ENCODE data around the gene CXCL13. TPM values are rescaled to one million over a fixed set of nuclear protein-coding genes. Genes with fewer than 3 reads are reported as not detected.
A peak's percentile ranks its signal among the peaks of the same experiment; 100 is the strongest.

The CXCL13 gene
- total and polyA plus RNA-seq, 2 of the 13 experiments (the other 11 are each of a cell fraction or from before 2014, with no cell fraction given) = not detected

- TF ChIP-seq ZBTB8A (CRISPR knock-in tag; IDR thresholded peaks at IDR 0.05; ENCODE audit: borderline replicate concordance, low read depth) = no peak
- TF ChIP-seq KLF15 (CRISPR knock-in tag; IDR thresholded peaks at IDR 0.05; ENCODE audit: borderline replicate concordance) = no peak
- TF ChIP-seq SALL1 (CRISPR knock-in tag; IDR thresholded peaks at IDR 0.05) = peak; percentile 89
- TF ChIP-seq PHF5A (CRISPR knock-in tag; IDR thresholded peaks at IDR 0.05; ENCODE audit: low read depth, unreplicated experiment) = no peak
- no peak for TF ChIP-seq POLR2AphosphoS5 (IDR thresholded peaks at IDR 0.05; ENCODE audit: low read depth, low read length)
- no peak for TF ChIP-seq ZNF3 (CRISPR knock-in tag; IDR thresholded peaks at IDR 0.05)
- TF ChIP-seq ZNF746 (CRISPR knock-in tag; IDR thresholded peaks at IDR 0.05) = no peak
- no peak for TF ChIP-seq PCBP2 (optimal IDR thresholded peaks at IDR 0.05; ENCODE audit: low read depth, low read length, poor library complexity, severe bottlenecking)
- TF ChIP-seq, protein P1, sequence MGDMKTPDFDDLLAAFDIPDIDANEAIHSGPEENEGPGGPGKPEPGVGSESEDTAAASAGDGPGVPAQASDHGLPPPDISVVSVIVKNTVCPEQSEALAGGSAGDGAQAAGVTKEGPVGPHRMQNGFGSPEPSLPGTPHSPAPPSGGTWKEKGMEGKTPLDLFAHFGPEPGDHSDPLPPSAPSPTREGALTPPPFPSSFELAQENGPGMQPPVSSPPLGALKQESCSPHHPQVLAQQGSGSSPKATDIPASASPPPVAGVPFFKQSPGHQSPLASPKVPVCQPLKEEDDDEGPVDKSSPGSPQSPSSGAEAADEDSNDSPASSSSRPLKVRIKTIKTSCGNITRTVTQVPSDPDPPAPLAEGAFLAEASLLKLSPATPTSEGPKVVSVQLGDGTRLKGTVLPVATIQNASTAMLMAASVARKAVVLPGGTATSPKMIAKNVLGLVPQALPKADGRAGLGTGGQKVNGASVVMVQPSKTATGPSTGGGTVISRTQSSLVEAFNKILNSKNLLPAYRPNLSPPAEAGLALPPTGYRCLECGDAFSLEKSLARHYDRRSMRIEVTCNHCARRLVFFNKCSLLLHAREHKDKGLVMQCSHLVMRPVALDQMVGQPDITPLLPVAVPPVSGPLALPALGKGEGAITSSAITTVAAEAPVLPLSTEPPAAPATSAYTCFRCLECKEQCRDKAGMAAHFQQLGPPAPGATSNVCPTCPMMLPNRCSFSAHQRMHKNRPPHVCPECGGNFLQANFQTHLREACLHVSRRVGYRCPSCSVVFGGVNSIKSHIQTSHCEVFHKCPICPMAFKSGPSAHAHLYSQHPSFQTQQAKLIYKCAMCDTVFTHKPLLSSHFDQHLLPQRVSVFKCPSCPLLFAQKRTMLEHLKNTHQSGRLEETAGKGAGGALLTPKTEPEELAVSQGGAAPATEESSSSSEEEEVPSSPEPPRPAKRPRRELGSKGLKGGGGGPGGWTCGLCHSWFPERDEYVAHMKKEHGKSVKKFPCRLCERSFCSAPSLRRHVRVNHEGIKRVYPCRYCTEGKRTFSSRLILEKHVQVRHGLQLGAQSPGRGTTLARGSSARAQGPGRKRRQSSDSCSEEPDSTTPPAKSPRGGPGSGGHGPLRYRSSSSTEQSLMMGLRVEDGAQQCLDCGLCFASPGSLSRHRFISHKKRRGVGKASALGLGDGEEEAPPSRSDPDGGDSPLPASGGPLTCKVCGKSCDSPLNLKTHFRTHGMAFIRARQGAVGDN (CRISPR knock-in tag; IDR thresholded peaks at IDR 0.05) = no peak
- TF ChIP-seq PPARG (CRISPR knock-in tag; conservative IDR thresholded peaks at IDR 0.05) = peak; percentile 16; the same call in 1 of the 2 replicates
- no peak for TF ChIP-seq NONO (IDR thresholded peaks at IDR 0.05)
- TF ChIP-seq NONO (CRISPR knock-in tag; conservative IDR thresholded peaks at IDR 0.05) = no peak
- no peak for TF ChIP-seq ZNF850 (CRISPR knock-in tag; conservative IDR thresholded peaks at IDR 0.05)
- TF ChIP-seq SP4 (CRISPR knock-in tag; IDR thresholded peaks at IDR 0.05) = no peak
- TF ChIP-seq ESRRA (CRISPR knock-in tag; IDR thresholded peaks at IDR 0.05; ENCODE audit: low read depth) = no peak
- TF ChIP-seq HDAC2 (CRISPR knock-in tag; IDR thresholded peaks at IDR 0.05) = peak; percentile 47
- TF ChIP-seq FOXO1 (CRISPR knock-in tag; IDR thresholded peaks at IDR 0.05) = peak; percentile 84
- TF ChIP-seq GPN1 (CRISPR knock-in tag; IDR thresholded peaks at IDR 0.05; ENCODE audit: borderline replicate concordance) = no peak
- peak; percentile 91; the same call in 1 of the 2 replicates for TF ChIP-seq IKZF5 (CRISPR knock-in tag; IDR thresholded peaks at IDR 0.05)
- TF ChIP-seq ZNF629 (CRISPR knock-in tag; conservative IDR thresholded peaks at IDR 0.05) = no peak
- TF ChIP-seq ZNF563 (CRISPR knock-in tag; IDR thresholded peaks at IDR 0.05) = no peak
- TF ChIP-seq ZNF468 (CRISPR knock-in tag; IDR thresholded peaks at IDR 0.05) = no peak
- TF ChIP-seq ZNF251 (CRISPR knock-in tag; IDR thresholded peaks at IDR 0.05) = no peak
- TF ChIP-seq CTCF (CRISPR knock-in tag; IDR thresholded peaks at IDR 0.05) = no peak
- TF ChIP-seq ZNF20 (CRISPR knock-in tag; IDR thresholded peaks at IDR 0.05) = no peak
- TF ChIP-seq ZNF883 (CRISPR knock-in tag; IDR thresholded peaks at IDR 0.05; ENCODE audit: not compliant biosample characterization) = no peak
These were observed 31.3 kb downstream of the CXCL13 start (continued) for GRCh38 chr4:77636902-77637301.
